ENCODE data around the gene IGF1R.

The IGF1R gene

DNA sequence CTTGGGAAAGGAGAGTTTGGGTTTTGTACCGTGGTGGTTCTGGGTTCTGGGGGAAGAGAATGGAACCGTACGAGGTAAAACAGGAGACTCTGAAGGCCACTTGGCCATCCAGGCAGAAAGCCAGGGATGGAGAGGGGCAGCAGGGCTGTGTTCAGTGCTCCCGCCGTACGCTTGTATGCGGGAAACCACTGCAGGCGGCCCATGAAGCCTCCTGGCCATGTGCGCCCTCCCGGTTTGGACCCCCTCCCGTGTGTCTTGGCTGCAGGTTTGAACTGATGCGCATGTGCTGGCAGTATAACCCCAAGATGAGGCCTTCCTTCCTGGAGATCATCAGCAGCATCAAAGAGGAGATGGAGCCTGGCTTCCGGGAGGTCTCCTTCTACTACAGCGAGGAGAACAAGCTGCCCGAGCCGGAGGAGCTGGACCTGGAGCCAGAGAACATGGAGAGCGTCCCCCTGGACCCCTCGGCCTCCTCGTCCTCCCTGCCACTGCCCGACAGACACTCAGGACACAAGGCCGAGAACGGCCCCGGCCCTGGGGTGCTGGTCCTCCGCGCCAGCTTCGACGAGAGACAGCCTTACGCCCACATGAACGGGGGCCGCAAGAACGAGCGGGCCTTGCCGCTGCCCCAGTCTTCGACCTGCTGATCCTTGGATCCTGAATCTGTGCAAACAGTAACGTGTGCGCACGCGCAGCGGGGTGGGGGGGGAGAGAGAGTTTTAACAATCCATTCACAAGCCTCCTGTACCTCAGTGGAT lies 308.6 kb downstream of the IGF1R start:
- Histone ChIP-seq H3K4me3 (ENCODE audit: severe bottlenecking) (no peak overlapping the region), H3K9me3 (ENCODE audit: severe bottlenecking) (no peaks in the 10 kb centered on the region), H3K4me1 (ENCODE audit: insufficient read depth, poor library complexity, severe bottlenecking) (no peaks in the 10 kb centered on the region), H3K36me3 (ENCODE audit: low read depth) (peaks cover 90% of the 10 kb centered on the region), H3K27ac (ENCODE audit: poor library complexity, severe bottlenecking) (no peak overlapping the region), H3K27me3 (ENCODE audit: insufficient read depth, poor library complexity, severe bottlenecking) (no peaks in the 10 kb centered on the region)
- TF ChIP-seq, protein P1, sequence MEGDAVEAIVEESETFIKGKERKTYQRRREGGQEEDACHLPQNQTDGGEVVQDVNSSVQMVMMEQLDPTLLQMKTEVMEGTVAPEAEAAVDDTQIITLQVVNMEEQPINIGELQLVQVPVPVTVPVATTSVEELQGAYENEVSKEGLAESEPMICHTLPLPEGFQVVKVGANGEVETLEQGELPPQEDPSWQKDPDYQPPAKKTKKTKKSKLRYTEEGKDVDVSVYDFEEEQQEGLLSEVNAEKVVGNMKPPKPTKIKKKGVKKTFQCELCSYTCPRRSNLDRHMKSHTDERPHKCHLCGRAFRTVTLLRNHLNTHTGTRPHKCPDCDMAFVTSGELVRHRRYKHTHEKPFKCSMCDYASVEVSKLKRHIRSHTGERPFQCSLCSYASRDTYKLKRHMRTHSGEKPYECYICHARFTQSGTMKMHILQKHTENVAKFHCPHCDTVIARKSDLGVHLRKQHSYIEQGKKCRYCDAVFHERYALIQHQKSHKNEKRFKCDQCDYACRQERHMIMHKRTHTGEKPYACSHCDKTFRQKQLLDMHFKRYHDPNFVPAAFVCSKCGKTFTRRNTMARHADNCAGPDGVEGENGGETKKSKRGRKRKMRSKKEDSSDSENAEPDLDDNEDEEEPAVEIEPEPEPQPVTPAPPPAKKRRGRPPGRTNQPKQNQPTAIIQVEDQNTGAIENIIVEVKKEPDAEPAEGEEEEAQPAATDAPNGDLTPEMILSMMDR (IDR thresholded peaks at IDR 0.05; ENCODE audit: poor library complexity, severe bottlenecking) = no peak
- DNase-seq (ENCODE audit: low spot score) (no peak), ATAC-seq (ENCODE audit: low read depth) (no peak)

DNA sequence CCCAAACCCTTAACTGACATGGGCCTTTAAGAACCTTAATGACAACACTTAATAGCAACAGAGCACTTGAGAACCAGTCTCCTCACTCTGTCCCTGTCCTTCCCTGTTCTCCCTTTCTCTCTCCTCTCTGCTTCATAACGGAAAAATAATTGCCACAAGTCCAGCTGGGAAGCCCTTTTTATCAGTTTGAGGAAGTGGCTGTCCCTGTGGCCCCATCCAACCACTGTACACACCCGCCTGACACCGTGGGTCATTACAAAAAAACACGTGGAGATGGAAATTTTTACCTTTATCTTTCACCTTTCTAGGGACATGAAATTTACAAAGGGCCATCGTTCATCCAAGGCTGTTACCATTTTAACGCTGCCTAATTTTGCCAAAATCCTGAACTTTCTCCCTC lies 309.3 kb downstream of the IGF1R start:
- Histone ChIP-seq H3K36me3 (ENCODE audit: low read depth) (peaks cover 90% of the 10 kb centered on the region), H3K27ac (ENCODE audit: poor library complexity, severe bottlenecking) (no peak overlapping the region), H3K9me3 (ENCODE audit: severe bottlenecking) (no peaks in the 10 kb centered on the region), H3K4me1 (ENCODE audit: insufficient read depth, poor library complexity, severe bottlenecking) (no peaks in the 10 kb centered on the region), H3K4me3 (ENCODE audit: severe bottlenecking) (no peak overlapping the region), H3K27me3 (ENCODE audit: insufficient read depth, poor library complexity, severe bottlenecking) (no peaks in the 10 kb centered on the region)
- ATAC-seq (ENCODE audit: low read depth) (no peak; the same call in 2 of the 3 replicates), DNase-seq (ENCODE audit: low spot score) (no peak)
- TF ChIP-seq, protein P1 (IDR thresholded peaks at IDR 0.05; ENCODE audit: poor library complexity, severe bottlenecking) = no peak

DNA sequence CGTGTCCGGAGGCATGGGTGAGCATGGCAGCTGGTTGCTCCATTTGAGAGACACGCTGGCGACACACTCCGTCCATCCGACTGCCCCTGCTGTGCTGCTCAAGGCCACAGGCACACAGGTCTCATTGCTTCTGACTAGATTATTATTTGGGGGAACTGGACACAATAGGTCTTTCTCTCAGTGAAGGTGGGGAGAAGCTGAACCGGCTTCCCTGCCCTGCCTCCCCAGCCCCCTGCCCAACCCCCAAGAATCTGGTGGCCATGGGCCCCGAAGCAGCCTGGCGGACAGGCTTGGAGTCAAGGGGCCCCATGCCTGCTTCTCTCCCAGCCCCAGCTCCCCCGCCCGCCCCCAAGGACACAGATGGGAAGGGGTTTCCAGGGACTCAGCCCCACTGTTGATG lies 309.7 kb downstream of the IGF1R start:
- TF ChIP-seq, protein P1 (IDR thresholded peaks at IDR 0.05; ENCODE audit: poor library complexity, severe bottlenecking) = no peak
- Histone ChIP-seq H3K27ac (ENCODE audit: poor library complexity, severe bottlenecking) (no peak overlapping the region), H3K4me3 (ENCODE audit: severe bottlenecking) (no peak overlapping the region), H3K27me3 (ENCODE audit: insufficient read depth, poor library complexity, severe bottlenecking) (no peaks in the 10 kb centered on the region), H3K36me3 (ENCODE audit: low read depth) (peaks cover 88% of the 10 kb centered on the region), H3K4me1 (ENCODE audit: insufficient read depth, poor library complexity, severe bottlenecking) (no peaks in the 10 kb centered on the region), H3K9me3 (ENCODE audit: severe bottlenecking) (no peaks in the 10 kb centered on the region)
- ATAC-seq (ENCODE audit: low read depth) (no peak), DNase-seq (ENCODE audit: low spot score) (no peak)

DNA sequence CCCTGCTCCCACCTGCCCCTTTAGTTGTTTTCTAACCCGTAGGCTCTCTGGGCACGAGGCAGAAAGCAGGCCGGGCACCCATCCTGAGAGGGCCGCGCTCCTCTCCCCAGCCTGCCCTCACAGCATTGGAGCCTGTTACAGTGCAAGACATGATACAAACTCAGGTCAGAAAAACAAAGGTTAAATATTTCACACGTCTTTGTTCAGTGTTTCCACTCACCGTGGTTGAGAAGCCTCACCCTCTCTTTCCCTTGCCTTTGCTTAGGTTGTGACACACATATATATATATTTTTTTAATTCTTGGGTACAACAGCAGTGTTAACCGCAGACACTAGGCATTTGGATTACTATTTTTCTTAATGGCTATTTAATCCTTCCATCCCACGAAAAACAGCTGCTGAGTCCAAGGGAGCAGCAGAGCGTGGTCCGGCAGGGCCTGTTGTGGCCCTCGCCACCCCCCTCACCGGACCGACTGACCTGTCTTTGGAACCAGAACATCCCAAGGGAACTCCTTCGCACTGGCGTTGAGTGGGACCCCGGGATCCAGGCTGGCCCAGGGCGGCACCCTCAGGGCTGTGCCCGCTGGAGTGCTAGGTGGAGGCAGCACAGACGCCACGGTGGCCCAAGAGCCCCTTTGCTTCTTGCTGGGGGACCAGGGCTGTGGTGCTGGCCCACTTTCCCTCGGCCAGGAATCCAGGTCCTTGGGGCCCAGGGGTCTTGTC lies 310.7 kb downstream of the IGF1R start:
- no peak overlapping the region for H3K4me3 ChIP-seq (ENCODE audit: severe bottlenecking)
- no peaks in the 10 kb centered on the region for H3K4me1 ChIP-seq (ENCODE audit: insufficient read depth, poor library complexity, severe bottlenecking)
- ATAC-seq (ENCODE audit: low read depth) = no peak
- no peaks in the 10 kb centered on the region for H3K9me3 ChIP-seq (ENCODE audit: severe bottlenecking)
- no peak for DNase-seq (ENCODE audit: low spot score)
- H3K27me3 ChIP-seq (ENCODE audit: insufficient read depth, poor library complexity, severe bottlenecking) = no peaks in the 10 kb centered on the region
- H3K27ac ChIP-seq (ENCODE audit: poor library complexity, severe bottlenecking) = no peak overlapping the region
- TF ChIP-seq, protein P1 (IDR thresholded peaks at IDR 0.05; ENCODE audit: poor library complexity, severe bottlenecking) = no peak
- peaks cover 78% of the 10 kb centered on the region for H3K36me3 ChIP-seq (ENCODE audit: low read depth)

DNA sequence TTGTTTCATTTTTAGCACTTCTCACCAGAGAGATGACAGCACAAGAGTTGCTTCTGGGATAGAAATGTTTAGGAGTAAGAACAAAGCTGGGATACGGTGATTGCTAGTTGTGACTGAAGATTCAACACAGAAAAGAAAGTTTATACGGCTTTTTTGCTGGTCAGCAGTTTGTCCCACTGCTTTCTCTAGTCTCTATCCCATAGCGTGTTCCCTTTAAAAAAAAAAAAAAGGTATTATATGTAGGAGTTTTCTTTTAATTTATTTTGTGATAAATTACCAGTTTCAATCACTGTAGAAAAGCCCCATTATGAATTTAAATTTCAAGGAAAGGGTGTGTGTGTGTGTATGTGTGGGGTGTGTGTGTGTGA lies 311.3 kb downstream of the IGF1R start:
- H3K4me1 ChIP-seq (ENCODE audit: insufficient read depth, poor library complexity, severe bottlenecking) = no peaks in the 10 kb centered on the region
- DNase-seq (ENCODE audit: low spot score) (no peak), ATAC-seq (ENCODE audit: low read depth) (no peak)
- no peak overlapping the region for H3K4me3 ChIP-seq (ENCODE audit: severe bottlenecking)
- H3K9me3 ChIP-seq (ENCODE audit: severe bottlenecking) = no peaks in the 10 kb centered on the region
- no peak overlapping the region for H3K27ac ChIP-seq (ENCODE audit: poor library complexity, severe bottlenecking)
- TF ChIP-seq, protein P1 (IDR thresholded peaks at IDR 0.05; ENCODE audit: poor library complexity, severe bottlenecking) = no peak
- no peaks in the 10 kb centered on the region for H3K27me3 ChIP-seq (ENCODE audit: insufficient read depth, poor library complexity, severe bottlenecking)
- H3K36me3 ChIP-seq (ENCODE audit: low read depth) = peaks cover 72% of the 10 kb centered on the region
